Stimulated activated CD8-positive, alpha-beta memory T cell treated with anti-CD3 and anti-CD28 coated beads, Interleukin-2, amount 100 ng/mL, for 1 hour (primary cell): ENCODE data around the gene MEGF11.

Experiments used
- DNase-seq, 2 donors: peaks; one replicate each; pipeline ENCODE4 v3.0.0-alpha.2; 2020; ENCODE audit warnings: low read depth in 2 of 2

The MEGF11 gene

DNA sequence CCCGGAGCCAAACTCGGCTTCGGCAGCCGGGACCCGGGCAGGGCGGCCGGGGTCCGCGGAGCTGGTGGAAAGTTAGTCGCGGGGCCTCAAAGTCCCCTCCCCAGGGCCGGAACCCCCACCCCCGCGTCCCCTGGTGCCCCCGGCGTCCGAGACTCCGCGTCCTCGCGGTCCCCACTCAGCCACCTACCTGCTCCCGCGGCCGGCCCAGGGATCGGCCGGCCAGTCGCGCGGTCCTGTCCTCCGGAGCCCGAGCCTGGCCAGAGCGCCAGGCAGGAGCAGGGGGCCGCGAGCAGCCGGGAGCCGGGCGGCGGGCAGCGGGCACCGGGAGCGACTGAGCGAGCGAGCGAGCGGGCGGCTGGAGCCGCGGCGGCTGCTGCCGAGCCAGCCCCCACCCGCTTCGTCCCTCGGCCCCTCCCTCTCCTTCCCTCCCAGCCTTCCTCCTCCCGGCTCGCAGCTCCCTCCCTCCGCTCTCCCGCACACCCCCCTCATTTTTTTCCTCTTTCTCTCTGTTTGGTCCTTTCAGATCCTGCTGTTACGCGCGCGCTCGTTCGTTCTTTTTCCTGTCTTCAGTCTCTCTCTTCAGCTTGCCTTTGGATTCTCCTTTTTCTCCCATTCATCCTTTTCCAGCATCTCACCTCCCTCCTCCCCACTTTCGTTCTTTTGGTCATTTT, at the start of gene MEGF11:
Gene MEGF11, minus strand, starts transcription at position 333 of the 671 bp plus-strand sequence. CDS start 125,347 bp downstream, outside the sequence.
- DNase-seq = no peak

DNA sequence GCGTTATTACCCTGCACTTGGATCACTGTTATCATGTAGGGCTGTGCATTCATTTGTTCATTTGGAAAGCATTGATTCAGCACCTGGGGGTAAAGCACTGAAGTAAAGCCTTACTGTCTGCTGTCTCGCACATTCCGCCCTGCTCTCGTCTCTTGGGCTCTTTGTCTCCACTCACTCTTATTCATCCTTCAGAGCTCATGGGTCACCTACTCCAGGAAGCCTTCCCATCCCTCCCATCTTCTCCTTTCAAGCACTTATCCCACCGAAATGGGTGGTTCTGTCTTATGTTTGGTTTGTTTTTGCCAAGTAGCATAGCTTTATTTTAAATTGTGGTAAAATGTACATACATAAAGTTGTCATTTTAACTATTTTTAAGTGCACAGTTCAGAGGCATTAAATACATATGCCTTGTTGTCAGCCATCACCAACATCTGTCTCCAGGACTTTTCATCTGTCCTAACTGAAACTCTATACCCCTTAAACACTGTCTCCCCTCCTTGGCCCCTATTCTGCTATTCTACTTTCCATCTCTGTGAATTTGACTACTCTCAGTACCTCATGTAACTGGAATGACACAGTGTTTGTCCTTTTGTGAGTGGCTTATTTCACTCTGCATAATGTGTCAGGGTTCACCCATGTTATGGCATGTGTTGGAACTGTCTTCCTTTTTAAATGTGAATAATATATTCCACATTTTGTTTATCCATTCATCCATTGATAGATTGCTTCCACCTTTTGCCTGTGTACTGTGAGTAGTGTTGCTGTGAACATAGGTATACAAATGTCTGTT, 49.1 kb upstream of the MEGF11 start:
- no peak for DNase-seq

GRCh38 chr15:66298803-66299251, 45.3 kb upstream of the MEGF11 start:
- no peak for DNase-seq

DNA sequence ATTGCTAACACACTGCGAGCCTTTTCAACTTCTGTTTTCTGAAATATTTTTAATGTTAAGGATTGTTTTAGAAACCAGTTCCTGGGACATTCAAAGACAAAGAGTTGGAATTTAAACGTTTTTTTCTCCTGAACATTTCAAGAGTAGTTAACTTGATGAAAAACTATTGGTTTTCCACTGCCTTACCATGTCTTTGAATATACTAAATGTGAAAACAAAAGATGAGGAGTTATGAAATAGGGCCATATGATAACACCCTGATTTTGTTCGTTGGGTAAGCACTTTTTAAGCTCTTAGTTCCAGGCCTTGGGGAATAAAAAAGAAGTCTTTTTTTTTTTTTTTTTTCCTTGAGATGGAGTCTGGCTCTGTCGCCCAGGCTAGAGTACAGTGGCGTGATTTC, 42.6 kb upstream of the MEGF11 start:
- DNase-seq = no peak

GRCh38 chr15:66294932-66295235, 41.3 kb upstream of the MEGF11 start:
- DNase-seq = no peak

- DNase-seq = no peak
Measured at GRCh38 chr15:66294157-66294931, 40.8 kb upstream of the MEGF11 start.

DNA sequence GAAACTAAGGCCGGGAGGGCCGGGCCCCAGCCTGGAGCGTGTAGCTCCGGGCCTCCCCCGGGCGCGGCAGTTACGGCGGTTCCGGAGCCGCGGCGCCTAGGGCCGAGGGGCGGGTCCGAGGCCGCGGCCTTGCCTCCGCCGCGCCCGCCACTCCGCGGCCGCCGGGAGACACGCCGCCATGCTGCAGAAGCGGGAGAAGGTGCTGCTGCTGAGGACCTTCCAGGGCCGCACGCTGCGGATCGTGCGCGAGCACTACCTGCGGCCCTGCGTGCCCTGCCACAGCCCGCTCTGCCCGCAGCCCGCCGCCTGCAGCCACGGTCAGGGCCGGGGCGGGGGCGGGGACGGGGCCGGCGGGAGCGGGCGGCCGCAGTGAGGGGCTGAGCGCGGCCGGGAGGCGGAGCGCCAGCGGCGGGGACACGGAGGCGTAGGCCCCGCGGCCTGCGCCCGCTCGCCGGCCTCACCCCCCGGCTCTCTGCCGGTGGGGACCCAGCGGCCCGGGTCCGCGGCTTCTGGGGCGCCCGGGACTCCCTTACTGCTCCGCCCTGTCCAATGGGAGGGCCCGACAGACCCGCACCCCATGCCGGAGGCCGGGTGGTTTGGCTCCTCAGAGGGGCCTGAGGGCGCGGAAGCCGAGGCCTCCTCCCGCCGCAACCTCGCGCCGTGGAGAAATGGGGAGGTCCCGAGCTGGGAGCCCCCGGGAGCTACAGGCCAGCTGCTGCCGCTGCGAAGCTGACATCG, 40.0 kb upstream of the MEGF11 start, which contains the start of gene DIS3L:
Gene DIS3L, plus strand, starts transcription at position 150 of the 738 bp plus-strand sequence. Its CDS starts 29 bp downstream, at position 179.
- peak; percentile 25 to 26 for DNase-seq

DNA sequence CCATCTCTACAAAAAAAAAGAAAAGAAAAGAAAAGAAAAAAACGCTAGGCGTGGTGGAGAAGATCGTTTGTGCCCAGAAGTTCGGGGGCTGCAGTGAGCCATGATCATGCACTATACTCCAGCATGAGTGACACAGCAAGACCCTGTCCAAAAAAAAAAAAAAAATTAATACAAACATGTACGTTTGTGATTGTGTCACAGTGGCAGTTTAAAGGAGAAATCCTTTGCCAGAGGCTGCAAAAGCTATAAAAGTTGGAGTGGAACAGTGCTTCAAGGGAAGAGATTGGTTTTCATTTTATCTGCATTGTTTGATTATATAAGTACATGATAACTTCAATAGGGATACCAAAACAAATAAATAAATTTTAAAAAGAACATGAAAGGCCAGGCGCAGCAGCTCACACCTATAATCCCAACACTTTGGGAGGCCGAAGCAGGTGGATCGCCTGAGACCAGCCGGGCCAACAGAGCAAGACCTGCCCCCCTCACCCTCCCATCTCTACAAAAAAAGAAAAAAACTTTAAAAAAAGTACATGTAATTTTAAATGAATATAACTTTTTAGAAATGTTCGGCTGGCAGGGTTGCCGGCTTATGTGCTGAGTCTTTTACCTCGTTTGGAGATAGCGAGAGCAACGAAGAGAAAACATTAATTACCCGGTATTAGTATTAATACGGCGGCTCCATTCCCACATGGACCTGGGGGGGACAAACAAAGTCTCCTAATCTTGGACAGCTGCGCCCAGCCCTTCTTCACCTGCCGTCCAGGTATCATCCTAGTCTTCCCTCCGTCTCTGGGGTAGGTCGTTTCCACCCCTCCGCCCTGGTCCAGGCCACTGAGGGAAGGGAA, 39.2 kb upstream of the MEGF11 start:
- no peak for DNase-seq

GRCh38 chr15:66291816-66292570, 38.4 kb upstream of the MEGF11 start:
- no peak for DNase-seq

DNA sequence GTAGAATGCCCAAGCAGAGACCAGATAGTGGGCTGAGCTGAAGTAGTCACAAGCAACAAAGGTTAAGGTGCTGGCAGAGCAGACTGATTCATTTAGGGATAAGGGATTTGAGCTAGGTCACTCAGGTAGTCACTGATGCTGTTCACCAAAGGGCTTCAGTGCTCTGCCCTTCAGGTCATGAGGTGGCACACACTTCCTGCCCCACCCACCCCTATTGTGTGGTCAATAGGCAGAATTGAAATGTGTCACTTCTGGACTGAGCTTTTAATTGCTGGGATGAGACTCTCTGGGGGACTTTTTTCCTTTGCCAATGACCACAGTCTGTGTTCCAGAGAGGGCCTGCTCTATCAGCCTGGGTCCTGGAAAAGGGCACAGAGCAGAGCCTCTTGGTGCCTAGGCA, 37.0 kb upstream of the MEGF11 start:
- DNase-seq = no peak

DNA sequence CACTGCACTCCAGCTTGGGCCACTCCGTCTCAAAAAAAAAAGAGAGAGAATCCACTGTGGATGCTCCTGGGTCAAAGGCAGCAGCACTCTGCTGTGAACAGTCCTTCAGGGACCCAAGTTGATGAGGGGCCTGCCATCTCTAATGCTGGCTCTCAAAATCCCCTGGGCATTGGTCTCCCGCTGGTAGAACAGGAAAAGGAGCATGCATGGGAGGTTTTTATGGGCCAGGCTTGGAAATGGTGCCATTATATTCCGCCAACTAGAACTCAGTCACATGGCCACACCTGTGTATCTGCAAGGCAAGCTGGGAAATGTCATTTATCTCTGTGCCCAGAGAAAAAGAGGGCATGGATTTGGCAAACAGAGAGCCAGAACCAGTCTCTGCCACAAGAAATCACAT, 36.5 kb upstream of the MEGF11 start:
- no peak for DNase-seq

DNA sequence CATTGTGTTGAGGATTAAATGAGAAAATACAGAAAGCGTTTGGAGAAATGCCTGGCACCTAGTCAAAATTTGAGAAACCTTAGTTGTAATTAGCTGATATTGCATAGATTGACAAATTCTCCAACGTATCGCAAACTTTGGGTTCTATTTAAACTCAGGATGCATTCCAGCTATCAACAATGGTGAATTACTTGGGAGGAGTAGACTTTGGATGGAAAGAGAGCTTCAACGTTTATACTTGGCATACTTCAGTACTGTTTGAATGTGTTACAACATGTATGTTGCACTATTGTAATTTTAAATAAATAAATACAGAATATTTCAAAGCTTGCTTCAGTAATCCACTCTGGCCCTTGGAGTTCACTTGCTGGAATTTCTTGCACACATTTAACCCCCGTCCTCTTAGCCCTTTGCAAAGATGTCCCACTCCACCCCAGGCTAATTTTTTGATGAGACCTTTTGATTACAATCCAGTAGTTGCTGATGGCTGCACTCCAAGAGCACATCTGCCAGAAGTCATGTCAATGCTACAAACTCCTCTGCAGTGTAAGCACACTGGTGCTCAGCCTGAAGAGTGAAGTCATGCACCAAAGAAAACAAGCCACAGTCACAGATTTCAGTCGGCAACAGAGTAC, 35.1 kb upstream of the MEGF11 start:
- no peak for DNase-seq

- DNase-seq = no peak
Measured at GRCh38 chr15:66288093-66288492, 34.5 kb upstream of the MEGF11 start.

DNA sequence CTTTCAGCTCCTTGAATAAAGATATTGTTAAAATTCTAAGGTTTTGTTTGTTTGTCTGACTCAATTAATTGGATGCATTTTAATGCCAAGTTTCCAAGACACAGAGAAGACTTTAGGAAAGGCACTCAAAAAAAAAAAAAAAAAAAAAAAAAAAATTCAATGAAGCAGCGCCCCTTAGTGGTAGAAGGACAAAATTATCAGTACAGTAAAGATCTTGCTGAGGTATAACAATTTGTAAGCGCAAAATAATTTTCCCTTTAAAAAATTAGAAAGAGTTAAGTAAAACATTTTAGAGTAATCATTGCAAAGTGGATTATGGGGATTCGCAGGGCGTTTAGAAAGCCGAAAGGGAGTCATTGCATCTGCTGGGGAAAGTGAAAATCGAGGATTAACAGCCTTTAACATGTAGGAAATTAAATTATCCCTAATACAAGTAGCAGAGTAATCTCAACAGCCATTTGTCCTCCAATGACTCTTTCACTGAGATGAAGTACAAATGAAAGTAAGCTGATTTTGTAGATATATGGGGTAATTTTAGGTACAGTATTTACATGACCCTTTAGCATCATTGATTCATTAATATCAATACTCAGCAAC, 34.0 kb upstream of the MEGF11 start:
- no peak for DNase-seq

GRCh38 chr15:66285533-66286280, 32.2 kb upstream of the MEGF11 start:
- DNase-seq = no peak

- DNase-seq = no peak
Measured at GRCh38 chr15:66284271-66284670, 30.7 kb upstream of the MEGF11 start.

GRCh38 chr15:66278671-66279070, 25.1 kb upstream of the MEGF11 start:
- no peak for DNase-seq

DNA sequence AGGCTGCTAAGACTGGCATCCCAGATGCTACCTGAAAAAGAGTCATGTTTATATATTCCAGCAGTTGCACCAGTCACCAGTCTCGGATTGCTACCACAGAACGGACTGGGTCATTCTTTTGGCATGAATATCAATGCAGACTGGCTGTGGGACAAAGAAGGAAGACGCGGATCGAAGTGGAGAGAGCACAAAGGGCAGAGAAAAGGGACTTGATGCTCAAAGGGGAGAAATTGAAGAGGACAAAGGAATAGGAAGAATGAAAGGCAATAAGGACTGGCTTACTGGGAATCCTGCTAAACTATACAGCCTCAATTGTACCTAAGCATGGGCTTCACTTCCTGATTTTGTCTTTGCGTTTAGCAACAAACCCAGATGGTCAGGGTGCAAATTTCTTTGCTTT, 24.5 kb upstream of the MEGF11 start:
- DNase-seq = no peak

DNA sequence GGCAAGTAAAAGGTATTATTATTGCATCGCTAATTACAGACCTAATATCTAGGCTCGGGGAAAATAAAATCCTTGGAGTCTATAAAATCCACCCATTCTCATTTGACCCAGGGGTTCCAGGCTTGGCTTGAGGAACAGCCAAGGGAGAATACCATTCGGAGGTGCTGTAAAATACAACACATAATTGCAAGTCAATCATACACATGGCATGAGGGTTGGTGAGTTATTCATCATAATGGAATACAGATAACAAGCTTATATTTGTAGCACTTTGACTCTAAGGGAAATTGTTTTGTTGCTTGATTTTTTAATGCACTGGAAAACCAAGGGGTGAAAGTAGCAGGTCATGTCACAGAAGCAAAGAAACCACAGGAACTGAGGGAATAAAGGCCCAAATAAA, 23.0 kb upstream of the MEGF11 start:
- no peak for DNase-seq
